Sciatic nerve (tissue), 2 donors: ENCODE results near the gene SMIM15. TPM values are rescaled to one million over a fixed set of nuclear protein-coding genes. Genes with fewer than 3 reads are reported as not detected.

Source experiments
- ATAC-seq: fragments of 200-7000 bp; cut with Tn5 transposase; one replicate; pipeline ENCODE4 v1.9.1; 2020; ENCODE audit warnings: mild to moderate bottlenecking, moderate library complexity
- DNase-seq: peaks from one replicate; pipeline ENCODE4 v3.0.0-alpha.2; 2020; ENCODE audit warnings: low spot score
- intact Hi-C: fragments of 100-400 bp; cut with DNase I; formaldehyde crosslinking; loops from one replicate; pipeline ENCODE4 v1.14.2; 2022
- total RNA-seq: library from RNA; stranded (reverse); fragmentation: NEBNext Ultra II Directional; extraction: Animal tissue kit (Norgen Biotek cat#: 25700); gene quantifications from one replicate; pipeline ENCODE4 v1.2.1, GENCODE V29; 2021
- donor health status: DM: no; HTN: no; CAD: no.
- donor health status: DM: no; HTN: no; CAD: no.

The SMIM15 gene
- total RNA-seq, 1 donor from 2014 or later = 37.8 TPM

- intact Hi-C loops = loop anchor here (10.0 kb wide), 1 partner anchor 171 kb away; the partner anchor contains the start of gene ZSWIM6
- DNase-seq = no peak
- ATAC-seq = no peak
Measured at GRCh38 chr5:61163905-61164304, 1.6 kb upstream of the SMIM15 start.

DNA sequence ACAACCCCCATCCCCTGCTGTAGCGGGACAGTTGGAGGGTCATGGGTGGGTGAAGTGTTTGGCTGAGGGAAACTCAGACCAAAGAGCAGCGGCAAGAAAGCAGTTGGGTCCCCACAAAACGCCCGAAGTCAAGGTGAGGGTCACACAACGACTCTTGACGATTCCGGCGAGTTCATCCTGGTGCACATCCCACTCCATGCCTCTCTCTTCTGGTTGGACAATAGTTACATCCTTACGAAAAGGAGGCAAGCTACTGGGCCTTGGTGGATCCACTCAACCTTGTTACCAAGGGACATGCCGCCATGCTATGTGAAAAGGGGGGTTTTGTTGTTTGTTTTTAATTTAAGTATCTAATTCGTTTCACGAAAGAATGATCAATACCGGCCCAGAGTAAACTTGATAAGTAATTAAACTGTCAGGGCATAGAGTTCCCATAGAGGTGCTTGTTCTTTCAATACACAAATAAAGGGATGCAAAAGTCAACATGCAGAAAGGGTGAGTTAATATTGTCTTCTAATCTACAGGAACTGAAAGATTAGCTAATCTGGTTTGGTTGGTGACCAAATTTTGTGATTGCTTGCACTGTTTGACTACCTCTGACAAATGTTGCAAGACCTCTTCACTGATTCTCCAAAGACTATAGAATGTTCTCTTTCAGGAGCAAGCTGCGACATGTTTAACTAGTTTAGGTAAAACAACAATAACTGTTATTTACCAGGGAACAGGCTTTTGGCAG, 732 bp upstream of the SMIM15 start:
- DNase-seq = peak; percentile 58
- peak; percentile 43 for ATAC-seq
- intact Hi-C loops = loop anchor here (10.0 kb wide), 1 partner anchor 172 kb away; the partner anchor contains the start of gene ZSWIM6

GRCh38 chr5:61160497-61160896, 1.8 kb downstream of the SMIM15 start:
- ATAC-seq = no peak
- no peak for DNase-seq
- intact Hi-C loops = loop anchor here (10.0 kb wide), 1 partner anchor 174 kb away; the partner anchor contains the start of gene ZSWIM6

GRCh38 chr5:61159836-61160235, 2.4 kb downstream of the SMIM15 start:
- DNase-seq (no peak), ATAC-seq (no peak)
- intact Hi-C loops = loop anchor here (10.0 kb wide), 1 partner anchor 175 kb away; the partner anchor contains the start of gene ZSWIM6

GRCh38 chr5:61159070-61159469, 3.2 kb downstream of the SMIM15 start:
- intact Hi-C loops = no loop called here
- ATAC-seq = no peak

DNA sequence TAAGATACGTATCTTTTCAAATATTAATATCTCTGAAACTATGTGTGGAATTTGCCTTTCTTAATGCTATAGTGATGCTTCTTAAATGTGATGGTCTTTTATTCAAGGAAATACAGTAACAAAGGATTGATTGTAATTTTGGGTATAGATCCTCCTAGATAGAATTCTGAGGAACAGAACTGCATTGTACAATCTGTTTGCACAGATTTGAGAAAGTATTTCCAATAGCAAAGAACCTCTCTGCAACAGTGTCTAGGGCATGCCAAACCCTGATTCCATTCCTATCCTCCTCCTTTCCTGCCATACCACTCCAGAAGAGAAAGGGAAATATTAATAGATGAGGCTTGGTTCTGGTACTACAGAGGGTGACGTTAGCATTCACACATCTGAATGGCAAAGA, 10.4 kb downstream of the SMIM15 start:
- intact Hi-C loops = loop anchor here (5.0 kb wide), 1 partner anchor 1570 kb away; no protein-coding TSS in a partner anchor
- DNase-seq (no peak), ATAC-seq (no peak)

More at GRCh38 chr5:61159070-61159469, 3.2 kb downstream of the SMIM15 start:
- no peak for DNase-seq

GRCh38 chr5:61148515-61148914, 13.8 kb downstream of the SMIM15 start:
- DNase-seq (no peak), ATAC-seq (no peak)
- intact Hi-C loops = no loop called here

- ATAC-seq (no peak), DNase-seq (no peak)
- intact Hi-C loops = no loop called here
Measured at GRCh38 chr5:61142811-61143210, 19.5 kb downstream of the SMIM15 start.

GRCh38 chr5:61142391-61142790, 19.9 kb downstream of the SMIM15 start:
- DNase-seq = no peak
- intact Hi-C loops = no loop called here
- ATAC-seq = no peak

GRCh38 chr5:61141801-61142200, 20.5 kb downstream of the SMIM15 start:
- ATAC-seq (no peak), DNase-seq (no peak)
- intact Hi-C loops = no loop called here

- DNase-seq (no peak), ATAC-seq (no peak)
- intact Hi-C loops = no loop called here
Measured at GRCh38 chr5:61139931-61140330, 22.3 kb downstream of the SMIM15 start.

DNA sequence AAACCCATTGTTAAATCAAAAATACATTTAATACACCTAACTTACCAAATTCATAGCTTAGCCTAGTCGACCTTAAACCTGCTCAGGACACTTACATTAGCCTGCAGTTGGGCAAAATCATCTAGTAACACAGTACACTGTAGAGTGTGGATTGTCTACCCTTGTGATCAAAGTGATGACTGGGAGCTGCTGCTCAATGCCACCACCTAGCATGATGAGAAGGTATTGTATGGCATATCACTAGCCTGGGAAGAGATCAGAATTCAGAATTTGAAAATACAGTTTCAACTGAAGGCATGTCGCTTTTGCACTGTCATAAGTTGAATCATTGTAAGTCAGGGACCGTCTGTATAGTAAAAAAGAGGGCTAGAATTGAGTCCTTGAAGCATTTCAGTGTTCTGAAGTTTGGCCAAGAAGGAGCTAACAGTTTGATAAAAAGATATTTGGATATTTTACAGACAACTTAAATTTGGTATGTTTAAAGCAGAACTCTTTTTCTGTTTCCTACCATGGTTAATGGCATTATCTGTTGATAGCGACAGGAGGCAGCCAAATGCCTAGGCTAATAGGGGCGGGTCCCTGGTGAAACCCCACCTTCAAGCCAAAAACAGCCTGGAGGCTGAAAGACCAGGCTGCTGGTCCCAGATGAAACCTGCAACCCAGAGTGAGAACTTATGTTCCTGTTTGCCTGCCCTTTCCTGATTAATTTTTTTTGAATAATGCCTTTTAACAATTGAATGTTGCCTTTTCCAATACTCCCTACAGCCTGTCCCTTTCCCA, 23.0 kb downstream of the SMIM15 start:
- DNase-seq (no peak), ATAC-seq (no peak)
- intact Hi-C loops = no loop called here

GRCh38 chr5:61137835-61138234, 24.4 kb downstream of the SMIM15 start:
- ATAC-seq = no peak
- DNase-seq = no peak
- intact Hi-C loops = no loop called here

DNA sequence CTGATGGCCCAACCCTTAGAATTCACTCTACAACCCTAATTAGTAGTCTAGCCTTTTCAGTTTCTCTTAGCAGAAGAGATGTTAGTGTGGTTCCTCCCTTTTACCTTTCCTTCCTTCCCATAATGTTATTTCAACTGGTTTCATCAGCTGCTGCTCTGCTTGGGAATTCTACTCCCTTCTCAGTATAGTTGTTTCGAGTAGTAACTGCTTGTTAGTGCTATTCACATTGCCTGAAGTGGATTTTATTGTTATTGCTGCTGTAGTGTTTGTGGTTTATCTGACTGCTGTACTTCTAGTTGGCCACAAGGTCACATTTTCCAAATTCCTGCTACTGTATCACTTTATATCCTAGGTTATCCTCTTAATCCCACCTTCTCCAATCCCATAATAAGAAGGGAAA, 29.7 kb downstream of the SMIM15 start:
- ATAC-seq = no peak
- intact Hi-C loops = no loop called here
- DNase-seq = no peak

DNA sequence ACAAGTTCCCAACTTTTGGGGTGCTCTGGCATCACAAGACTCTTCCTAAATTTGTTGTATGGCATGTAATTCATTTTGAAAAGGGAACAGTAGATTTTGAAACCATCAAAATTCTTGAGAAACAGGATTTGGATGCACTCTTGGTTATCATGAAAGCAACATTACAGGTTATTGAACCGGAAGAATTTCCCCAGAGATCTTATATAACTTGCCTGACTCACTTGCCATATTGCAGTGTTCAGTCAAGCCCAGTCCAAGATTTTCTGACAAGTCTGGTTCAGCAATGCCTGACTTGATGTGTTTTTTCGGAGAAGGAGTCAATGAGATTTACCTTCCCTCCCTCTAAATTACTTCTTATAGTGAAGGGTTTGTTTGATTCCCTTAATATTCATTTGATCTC, 32.0 kb downstream of the SMIM15 start:
- intact Hi-C loops = no loop called here
- ATAC-seq = no peak
- DNase-seq = no peak

DNA sequence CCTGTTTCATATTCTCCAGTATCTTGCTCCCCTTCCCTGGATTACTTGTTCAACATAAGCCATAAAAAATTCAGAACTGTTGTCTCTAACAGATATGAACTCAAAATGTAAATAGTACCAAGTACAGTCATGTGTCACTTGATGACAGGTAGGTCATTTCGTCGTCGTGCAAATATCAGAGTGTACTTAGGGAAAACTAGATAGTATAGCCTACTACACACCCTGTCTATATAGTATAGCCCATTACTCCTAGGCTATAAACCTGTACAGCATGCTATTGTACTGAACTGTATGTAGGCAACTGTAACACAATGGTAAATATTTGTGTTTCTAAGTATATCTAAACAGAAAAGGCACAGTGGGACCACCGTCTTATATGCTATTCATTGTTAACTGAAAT, 39.1 kb downstream of the SMIM15 start:
- DNase-seq (no peak), ATAC-seq (no peak)
- intact Hi-C loops = no loop called here

DNA sequence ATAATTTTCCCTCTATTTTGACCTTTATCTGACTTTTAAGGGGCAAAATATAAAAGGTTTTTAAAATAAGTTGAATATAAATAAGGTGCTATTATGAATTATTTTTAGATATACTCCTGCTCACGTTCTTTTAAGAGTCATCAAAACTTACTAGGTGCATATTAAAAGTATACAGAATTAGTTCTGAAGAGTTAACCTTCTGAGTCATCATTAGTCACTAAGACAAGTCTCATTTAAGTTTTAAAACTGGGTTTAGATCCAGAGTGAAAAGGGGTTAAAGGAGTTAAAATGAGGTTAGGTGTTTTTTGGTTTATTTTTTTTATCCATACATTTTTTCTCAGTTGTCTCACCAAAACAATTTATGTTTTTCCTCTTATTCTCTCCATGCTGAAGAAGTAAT, 41.7 kb downstream of the SMIM15 start:
- intact Hi-C loops = no loop called here
- no peak for DNase-seq
- no peak for ATAC-seq

DNA sequence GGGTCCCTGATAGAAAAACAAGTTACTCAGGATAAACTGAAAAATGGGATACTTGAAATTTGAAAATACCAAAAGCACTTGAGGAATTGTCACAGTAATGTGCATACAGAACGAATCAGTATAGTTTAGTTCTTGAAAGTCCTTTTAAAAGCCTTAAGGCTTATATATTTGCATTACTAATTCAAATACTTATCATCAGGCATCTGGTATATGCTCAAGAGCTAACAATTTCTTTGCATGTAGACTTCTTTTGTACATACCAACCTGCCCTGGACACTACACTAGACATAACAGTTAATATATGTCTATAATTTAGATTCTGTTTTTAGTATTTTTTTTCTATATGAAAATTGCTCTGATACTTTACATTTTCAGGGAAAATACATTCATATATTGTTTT, 43.2 kb downstream of the SMIM15 start:
- DNase-seq (no peak), ATAC-seq (no peak)
- intact Hi-C loops = no loop called here

DNA sequence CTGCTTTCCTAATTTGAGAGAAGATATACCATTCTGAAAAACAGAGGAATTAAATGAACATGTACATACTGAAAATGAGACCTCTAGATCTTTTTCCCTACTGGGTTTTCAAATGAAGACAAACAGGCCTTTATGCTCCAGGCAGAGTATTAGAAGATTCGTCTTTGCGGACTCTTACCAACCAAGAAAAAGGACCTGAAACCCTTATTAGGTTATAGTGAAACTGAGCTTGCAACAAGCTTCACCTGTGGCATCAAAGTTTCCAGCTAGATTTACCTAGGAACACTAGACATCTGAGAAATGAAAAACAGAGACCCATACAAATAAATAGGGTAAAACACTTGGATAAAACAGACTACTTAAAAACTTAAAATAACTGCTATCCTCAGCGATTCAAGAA, 46.3 kb downstream of the SMIM15 start:
- DNase-seq (no peak), ATAC-seq (no peak)
- intact Hi-C loops = no loop called here

GRCh38 chr5:61114441-61114840, 47.8 kb downstream of the SMIM15 start:
- DNase-seq = no peak
- intact Hi-C loops = no loop called here

More at GRCh38 chr5:61114441-61114840, 47.8 kb downstream of the SMIM15 start:
- no peak for ATAC-seq
